ENCODE data around the gene GNL1.

DNA sequence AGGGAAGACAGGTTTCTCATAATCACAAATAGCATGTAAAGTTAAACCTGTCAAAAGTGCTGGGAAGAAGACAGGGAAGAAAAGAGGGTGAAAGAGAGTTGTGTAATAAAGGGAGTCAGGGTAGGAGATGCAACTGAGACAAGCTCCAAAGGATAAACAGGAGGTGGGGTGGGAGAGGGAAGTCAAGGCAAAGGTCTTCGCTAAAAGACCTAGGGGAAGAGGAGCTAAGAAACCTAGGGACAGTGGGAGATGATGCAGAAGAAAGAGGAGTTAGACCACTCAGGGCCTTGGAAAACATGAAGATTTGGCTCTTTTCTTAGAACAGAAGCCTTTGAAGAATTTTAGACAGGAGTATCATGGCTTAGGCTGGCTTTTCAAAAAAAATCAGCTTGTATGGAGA is 7.8 kb upstream of the GNL1 start:
- TF ChIP-seq, protein P1, sequence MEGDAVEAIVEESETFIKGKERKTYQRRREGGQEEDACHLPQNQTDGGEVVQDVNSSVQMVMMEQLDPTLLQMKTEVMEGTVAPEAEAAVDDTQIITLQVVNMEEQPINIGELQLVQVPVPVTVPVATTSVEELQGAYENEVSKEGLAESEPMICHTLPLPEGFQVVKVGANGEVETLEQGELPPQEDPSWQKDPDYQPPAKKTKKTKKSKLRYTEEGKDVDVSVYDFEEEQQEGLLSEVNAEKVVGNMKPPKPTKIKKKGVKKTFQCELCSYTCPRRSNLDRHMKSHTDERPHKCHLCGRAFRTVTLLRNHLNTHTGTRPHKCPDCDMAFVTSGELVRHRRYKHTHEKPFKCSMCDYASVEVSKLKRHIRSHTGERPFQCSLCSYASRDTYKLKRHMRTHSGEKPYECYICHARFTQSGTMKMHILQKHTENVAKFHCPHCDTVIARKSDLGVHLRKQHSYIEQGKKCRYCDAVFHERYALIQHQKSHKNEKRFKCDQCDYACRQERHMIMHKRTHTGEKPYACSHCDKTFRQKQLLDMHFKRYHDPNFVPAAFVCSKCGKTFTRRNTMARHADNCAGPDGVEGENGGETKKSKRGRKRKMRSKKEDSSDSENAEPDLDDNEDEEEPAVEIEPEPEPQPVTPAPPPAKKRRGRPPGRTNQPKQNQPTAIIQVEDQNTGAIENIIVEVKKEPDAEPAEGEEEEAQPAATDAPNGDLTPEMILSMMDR (conservative IDR thresholded peaks at IDR 0.05; ENCODE audit: low read depth, low read length) = no peak
- TF ChIP-seq EZH2phosphoT487 (IDR thresholded peaks at IDR 0.05; ENCODE audit: borderline replicate concordance, low read length) (no peak), EZH2 (IDR thresholded peaks at IDR 0.05; ENCODE audit: low read length, unreplicated experiment) (no peak)
